IMR-90 (cell line): ENCODE measurements around the gene CAMK2B.

Source experiments
- BHLHE40 ChIP-seq: fragments of 150-350 bp; IDR thresholded peaks from 2 replicates; pipeline ENCODE4 v1.6.1; 2016; ENCODE audit warnings: mild to moderate bottlenecking, low read depth, low read length
- CEBPB ChIP-seq: IDR thresholded peaks from 2 replicates; pipeline ENCODE4 v1.6.1; 2012; ENCODE audit warnings: low read depth, low read length, improper control_type of control experiment
- CHD1 ChIP-seq: IDR thresholded peaks from 2 replicates; pipeline ENCODE4 v1.6.1; 2012; ENCODE audit warnings: low read depth, low read length, improper control_type of control experiment
- CTCF ChIP-seq: conservative IDR thresholded peaks from 2 replicates; pipeline ENCODE4 v1.5.1; 2012; ENCODE audit warnings: mild to moderate bottlenecking, low read depth, low read length, improper control_type of control experiment
- FOS ChIP-seq: fragments of 150-350 bp; IDR thresholded peaks from 2 replicates; pipeline ENCODE4 v1.6.1; 2016; ENCODE audit warnings: low read depth, low read length
- MAFK ChIP-seq: IDR thresholded peaks from 2 replicates; pipeline ENCODE4 v1.6.1; 2012; ENCODE audit warnings: low read depth, low read length, improper control_type of control experiment
- MXI1 ChIP-seq: IDR thresholded peaks from 2 replicates; pipeline ENCODE4 v1.6.1; 2012; ENCODE audit warnings: low read depth, mild to moderate bottlenecking, low read length, moderate library complexity, borderline replicate concordance
- NFE2L2 ChIP-seq: fragments of 150-350 bp; IDR thresholded peaks from 2 replicates; pipeline ENCODE4 v1.6.1; 2016; ENCODE audit warnings: low read depth, mild to moderate bottlenecking, low read length
- POLR2A ChIP-seq: IDR thresholded peaks from 2 replicates; pipeline ENCODE4 v1.6.1; 2012; ENCODE audit warnings: mild to moderate bottlenecking, low read depth, low read length
- RFX5 ChIP-seq: IDR thresholded peaks from 2 replicates; pipeline ENCODE4 v1.8.0; 2012; ENCODE audit warnings: low read depth, mild to moderate bottlenecking, low read length, moderate library complexity
- SMC3 ChIP-seq: fragments of 150-350 bp; IDR thresholded peaks from 2 replicates; pipeline ENCODE4 v1.6.1; 2016; ENCODE audit warnings: low read depth, mild to moderate bottlenecking, antibody characterized with exemption, low read length, moderate library complexity
- USF2 ChIP-seq: fragments of 150-350 bp; IDR thresholded peaks from 2 replicates; pipeline ENCODE4 v1.6.1; 2017; ENCODE audit warnings: mild to moderate bottlenecking, antibody characterized with exemption, low read length, low read depth

GRCh38 chr7:44176486-44176885 is 148.9 kb downstream of the CAMK2B start:
- TF ChIP-seq CTCF (no peak), POLR2A (no peak), MXI1 (no peak), MAFK (no peak), BHLHE40 (no peak), RFX5 (no peak), SMC3 (no peak), CEBPB (no peak), NFE2L2 (no peak), USF2 (no peak), CHD1 (no peak), FOS (no peak)
